Endodermal cell (in vitro differentiated cells): ENCODE data around the gene CBLN3. TPM values are rescaled to one million over a fixed set of nuclear protein-coding genes. Genes with fewer than 3 reads are reported as not detected.

Experiments used
- DNase-seq: peaks from one replicate; pipeline ENCODE4 v3.0.0-alpha.2; 2017
- H3K27ac ChIP-seq: 2 replicates; pipeline ENCODE4 v1.5.1; 2013; ENCODE audit warnings: mild to moderate bottlenecking, low read depth, low read length, moderate library complexity
- H3K27me3 ChIP-seq: 2 replicates; pipeline ENCODE4 v1.6.1; 2013; ENCODE audit warnings: mild to moderate bottlenecking, low read length, moderate library complexity; ENCODE audit not compliant: insufficient read depth, control insufficient read depth, poor library complexity, severe bottlenecking
- H3K36me3 ChIP-seq: 2 replicates; pipeline ENCODE4 v1.7.0; 2013; ENCODE audit warnings: mild to moderate bottlenecking, low read length, moderate library complexity; ENCODE audit not compliant: control insufficient read depth, insufficient read depth
- H3K4me1 ChIP-seq: one replicate; pipeline ENCODE4 v1.7.0; 2013; ENCODE audit warnings: low read length; ENCODE audit not compliant: control insufficient read depth, insufficient read depth
- H3K4me3 ChIP-seq: 2 replicates; pipeline ENCODE4 v1.5.1; 2013; ENCODE audit warnings: mild to moderate bottlenecking, low read length, moderate library complexity
- H3K9ac ChIP-seq: 2 replicates; pipeline ENCODE4 v1.6.1; 2013; ENCODE audit warnings: mild to moderate bottlenecking, low read length, moderate library complexity; ENCODE audit not compliant: poor library complexity, severe bottlenecking; ENCODE audit errors: extremely low read depth
- H3K9me3 ChIP-seq: 2 replicates; pipeline ENCODE4 v1.6.1; 2013; ENCODE audit warnings: mild to moderate bottlenecking, low read length, moderate library complexity; ENCODE audit not compliant: control insufficient read depth
- H3K27ac Mint-ChIP-seq: 2 replicates; pipeline ENCODE4 v1.8.0; 2020; ENCODE audit warnings: mixed read lengths
- H3K27me3 Mint-ChIP-seq: 2 replicates; pipeline ENCODE4 v1.8.0; 2021; ENCODE audit warnings: mild to moderate bottlenecking, mixed read lengths; ENCODE audit not compliant: insufficient read depth
- H3K36me3 Mint-ChIP-seq: 2 replicates; pipeline ENCODE4 v1.8.0; 2020; ENCODE audit warnings: low read depth, mixed read lengths
- H3K4me1 Mint-ChIP-seq: 2 replicates; pipeline ENCODE4 v1.8.0; 2020; ENCODE audit warnings: mixed read lengths
- H3K4me3 Mint-ChIP-seq: 2 replicates; pipeline ENCODE4 v1.8.0; 2020; ENCODE audit warnings: mild to moderate bottlenecking, moderate library complexity, mixed read lengths
- H3K9me3 Mint-ChIP-seq: 2 replicates; pipeline ENCODE4 v1.8.0; 2020; ENCODE audit warnings: mild to moderate bottlenecking, mixed read lengths
- WGBS, 2 experiments: methylation state at CpG; one replicate each; pipeline versions ENCODE4 v1.1.5 to v1.1.7; 2013; ENCODE audit warnings: missing lambda C conversion rate in 2 of 2, mixed read lengths in 1 of 2; ENCODE audit not compliant: insufficient coverage in 1 of 2, insufficient read length in 1 of 2; 5-methylcytosine and 5-hydroxymethylcytosine counted together
- total RNA-seq, 2 donors: library from RNA; stranded (reverse); fragmentation: NEBNext Ultra II Directional in 1 of 2; extraction: Animal tissue kit (Norgen Biotek cat#: 25700) in 1 of 2; gene quantifications; 2 replicates in 1 of 2; 3 replicates in 1 of 2; pipeline ENCODE4 v1.2.1, GENCODE V29; 2021
- TF ChIP-seq, protein P1 (sequence below): fragments of 200-600 bp; sonication (generic); conservative IDR thresholded peaks from 2 replicates; pipeline ENCODE4 v1.5.0; 2021; ENCODE audit warnings: antibody characterized with exemption, mild to moderate bottlenecking

The CBLN3 gene
- total RNA-seq, 2 donors from 2014 or later: 2.1 to 2.4 TPM

DNA sequence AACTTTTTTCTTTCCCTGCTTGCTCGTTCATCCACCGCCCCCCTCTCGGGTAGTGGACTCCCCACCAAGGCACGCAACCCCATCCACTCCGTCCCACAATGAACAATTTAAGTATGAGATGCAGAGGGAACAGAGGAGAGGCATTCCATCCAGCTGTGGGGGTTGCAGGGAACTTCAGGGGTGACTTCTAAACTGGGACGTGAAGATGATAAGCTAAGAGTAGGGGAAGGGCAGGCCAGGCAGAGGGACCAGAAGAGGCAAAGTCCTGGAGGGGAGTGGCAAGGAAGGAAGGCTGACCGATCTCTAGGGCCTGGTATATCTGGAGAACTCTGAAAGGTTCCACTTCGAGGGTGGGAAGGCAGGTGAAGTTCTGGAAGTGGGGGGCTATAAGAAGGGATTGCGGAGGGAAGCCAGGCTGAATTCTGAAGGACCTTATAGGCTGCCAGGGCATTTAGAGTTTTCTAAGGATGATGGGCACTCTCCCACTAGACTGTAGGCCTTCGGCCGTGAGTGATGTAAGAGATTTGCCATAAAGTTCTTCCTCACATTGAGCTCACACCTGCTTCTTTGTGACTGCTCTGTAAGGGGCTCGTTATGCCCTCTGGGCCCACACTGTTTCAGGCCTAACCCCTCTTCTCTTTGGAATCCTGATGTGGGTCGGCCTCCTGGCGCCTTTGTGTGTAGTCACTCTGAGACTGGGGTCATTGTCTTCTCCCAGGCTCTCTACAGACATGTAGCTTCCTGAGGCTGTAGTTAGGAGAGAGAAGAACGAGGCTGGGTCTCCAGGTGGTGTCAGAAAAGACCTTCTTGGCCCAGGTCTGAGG lies 49.3 kb downstream of the CBLN3 start:
- H3K27ac Mint-ChIP-seq: no peak overlapping the region

DNA sequence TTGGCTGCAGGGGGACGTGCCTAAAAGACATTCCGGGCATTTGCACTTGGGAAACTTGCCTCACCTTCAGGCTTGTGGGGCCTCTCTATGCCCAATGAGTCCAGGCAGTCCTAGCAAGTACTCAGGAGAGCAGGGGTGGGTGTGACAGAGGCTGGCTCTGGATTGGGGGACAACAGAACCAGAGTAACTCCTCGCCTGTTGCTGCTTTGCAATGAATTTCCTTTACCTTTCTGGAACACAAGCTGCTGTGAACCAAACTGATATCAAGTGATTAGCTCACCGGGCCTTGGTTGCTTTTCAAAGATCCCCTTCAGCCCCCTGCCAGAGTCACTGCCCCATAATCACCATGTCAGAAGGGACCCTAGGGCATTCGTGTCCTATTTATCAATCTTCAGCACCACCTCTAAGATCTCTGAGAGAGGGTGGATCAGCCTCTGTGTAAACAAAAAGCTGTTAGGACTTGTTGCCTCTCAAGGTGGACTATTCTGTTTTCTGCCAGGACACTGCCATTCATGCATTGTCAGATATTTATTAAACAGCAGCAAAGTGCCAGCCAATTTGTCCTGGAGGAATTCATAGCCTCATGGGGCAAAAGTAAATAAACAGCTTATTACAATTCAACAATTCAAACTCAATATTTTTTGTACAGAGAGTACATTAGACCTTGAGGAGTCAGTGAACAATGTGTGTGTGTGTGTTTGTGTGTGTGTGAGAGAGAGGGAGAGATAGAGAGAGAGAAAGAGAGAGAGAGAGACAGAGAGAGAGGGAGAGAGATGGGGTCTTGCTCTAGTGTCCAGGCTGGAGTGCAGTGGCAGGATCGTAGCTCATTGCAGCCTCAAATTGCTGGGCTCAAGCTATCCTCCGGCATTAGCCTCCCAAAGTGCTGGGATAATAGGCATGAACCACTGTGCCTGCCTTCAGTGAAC lies 50.2 kb downstream of the CBLN3 start:
- H3K36me3 Mint-ChIP-seq: no peaks in the 10 kb centered on the region
- H3K4me1 ChIP-seq: peaks cover 3% of the 10 kb centered on the region
- peaks cover 7% of the 10 kb centered on the region for H3K27me3 ChIP-seq
- H3K4me3 ChIP-seq: no peak overlapping the region
- no peak overlapping the region for H3K9ac ChIP-seq
- DNase-seq: no peak
- no peak overlapping the region for H3K27ac Mint-ChIP-seq
- no peaks in the 10 kb centered on the region for H3K36me3 ChIP-seq
- no peak overlapping the region for H3K27ac ChIP-seq
- WGBS, 2 experiments: 84 to 90% methylated on average over 7 of the region's 7 CpGs
- peaks cover 15% of the 10 kb centered on the region for H3K27me3 Mint-ChIP-seq
- H3K4me3 Mint-ChIP-seq: no peak overlapping the region
- H3K4me1 Mint-ChIP-seq: peaks cover 20% of the 10 kb centered on the region
- no peaks in the 10 kb centered on the region for H3K9me3 Mint-ChIP-seq
- TF ChIP-seq, protein P1, sequence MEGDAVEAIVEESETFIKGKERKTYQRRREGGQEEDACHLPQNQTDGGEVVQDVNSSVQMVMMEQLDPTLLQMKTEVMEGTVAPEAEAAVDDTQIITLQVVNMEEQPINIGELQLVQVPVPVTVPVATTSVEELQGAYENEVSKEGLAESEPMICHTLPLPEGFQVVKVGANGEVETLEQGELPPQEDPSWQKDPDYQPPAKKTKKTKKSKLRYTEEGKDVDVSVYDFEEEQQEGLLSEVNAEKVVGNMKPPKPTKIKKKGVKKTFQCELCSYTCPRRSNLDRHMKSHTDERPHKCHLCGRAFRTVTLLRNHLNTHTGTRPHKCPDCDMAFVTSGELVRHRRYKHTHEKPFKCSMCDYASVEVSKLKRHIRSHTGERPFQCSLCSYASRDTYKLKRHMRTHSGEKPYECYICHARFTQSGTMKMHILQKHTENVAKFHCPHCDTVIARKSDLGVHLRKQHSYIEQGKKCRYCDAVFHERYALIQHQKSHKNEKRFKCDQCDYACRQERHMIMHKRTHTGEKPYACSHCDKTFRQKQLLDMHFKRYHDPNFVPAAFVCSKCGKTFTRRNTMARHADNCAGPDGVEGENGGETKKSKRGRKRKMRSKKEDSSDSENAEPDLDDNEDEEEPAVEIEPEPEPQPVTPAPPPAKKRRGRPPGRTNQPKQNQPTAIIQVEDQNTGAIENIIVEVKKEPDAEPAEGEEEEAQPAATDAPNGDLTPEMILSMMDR: no peak
- H3K9me3 ChIP-seq: no peaks in the 10 kb centered on the region

More for the DNA sequence above, 49.3 kb downstream of the CBLN3 start:
- WGBS, 2 experiments: 85 to 92% methylated on average over 5 to 15 of the region's 15 CpGs
- Mint-ChIP-seq H3K4me3 (no peak overlapping the region), H3K27me3 (peaks cover 16% of the 10 kb centered on the region), H3K36me3 (no peaks in the 10 kb centered on the region), H3K9me3 (no peaks in the 10 kb centered on the region), H3K4me1 (peaks cover 20% of the 10 kb centered on the region)
- peak; percentile 26 for DNase-seq
- H3K4me3 ChIP-seq: no peak overlapping the region
- TF ChIP-seq, protein P1: no peak
- peaks cover 7% of the 10 kb centered on the region for H3K27me3 ChIP-seq
- H3K4me1 ChIP-seq: peaks cover 3% of the 10 kb centered on the region
- no peaks in the 10 kb centered on the region for H3K9me3 ChIP-seq
- no peak overlapping the region for H3K27ac ChIP-seq
- no peak overlapping the region for H3K9ac ChIP-seq
- no peaks in the 10 kb centered on the region for H3K36me3 ChIP-seq

- peaks cover 9% of the 10 kb centered on the region for H3K27me3 Mint-ChIP-seq
- 85 to 92% methylated on average over 2 to 3 of the region's 3 CpGs for WGBS, 2 experiments
- peaks cover 20% of the 10 kb centered on the region for H3K4me1 Mint-ChIP-seq
- H3K36me3 ChIP-seq: no peaks in the 10 kb centered on the region
- no peak overlapping the region for H3K9ac ChIP-seq
- no peak overlapping the region for H3K4me3 Mint-ChIP-seq
- H3K36me3 Mint-ChIP-seq: no peaks in the 10 kb centered on the region
- TF ChIP-seq, protein P1: no peak
- H3K27me3 ChIP-seq: no peaks in the 10 kb centered on the region
- no peak overlapping the region for H3K4me3 ChIP-seq
- no peak overlapping the region for H3K27ac ChIP-seq
- no peaks in the 10 kb centered on the region for H3K9me3 Mint-ChIP-seq
- DNase-seq: no peak
- H3K4me1 ChIP-seq: peaks cover 3% of the 10 kb centered on the region
- no peaks in the 10 kb centered on the region for H3K9me3 ChIP-seq
- no peak overlapping the region for H3K27ac Mint-ChIP-seq
Measured at GRCh38 chr14:24378327-24378726, 51.1 kb downstream of the CBLN3 start.
